Measurements from ENCODE around the gene COG8.
"Not testable (repeated sequence)": the region's sequence is repeated elsewhere in the genome, so short reads cannot be mapped to it uniquely, and the experiment has no call there.

The COG8 gene, protein sequence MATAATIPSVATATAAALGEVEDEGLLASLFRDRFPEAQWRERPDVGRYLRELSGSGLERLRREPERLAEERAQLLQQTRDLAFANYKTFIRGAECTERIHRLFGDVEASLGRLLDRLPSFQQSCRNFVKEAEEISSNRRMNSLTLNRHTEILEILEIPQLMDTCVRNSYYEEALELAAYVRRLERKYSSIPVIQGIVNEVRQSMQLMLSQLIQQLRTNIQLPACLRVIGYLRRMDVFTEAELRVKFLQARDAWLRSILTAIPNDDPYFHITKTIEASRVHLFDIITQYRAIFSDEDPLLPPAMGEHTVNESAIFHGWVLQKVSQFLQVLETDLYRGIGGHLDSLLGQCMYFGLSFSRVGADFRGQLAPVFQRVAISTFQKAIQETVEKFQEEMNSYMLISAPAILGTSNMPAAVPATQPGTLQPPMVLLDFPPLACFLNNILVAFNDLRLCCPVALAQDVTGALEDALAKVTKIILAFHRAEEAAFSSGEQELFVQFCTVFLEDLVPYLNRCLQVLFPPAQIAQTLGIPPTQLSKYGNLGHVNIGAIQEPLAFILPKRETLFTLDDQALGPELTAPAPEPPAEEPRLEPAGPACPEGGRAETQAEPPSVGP

DNA sequence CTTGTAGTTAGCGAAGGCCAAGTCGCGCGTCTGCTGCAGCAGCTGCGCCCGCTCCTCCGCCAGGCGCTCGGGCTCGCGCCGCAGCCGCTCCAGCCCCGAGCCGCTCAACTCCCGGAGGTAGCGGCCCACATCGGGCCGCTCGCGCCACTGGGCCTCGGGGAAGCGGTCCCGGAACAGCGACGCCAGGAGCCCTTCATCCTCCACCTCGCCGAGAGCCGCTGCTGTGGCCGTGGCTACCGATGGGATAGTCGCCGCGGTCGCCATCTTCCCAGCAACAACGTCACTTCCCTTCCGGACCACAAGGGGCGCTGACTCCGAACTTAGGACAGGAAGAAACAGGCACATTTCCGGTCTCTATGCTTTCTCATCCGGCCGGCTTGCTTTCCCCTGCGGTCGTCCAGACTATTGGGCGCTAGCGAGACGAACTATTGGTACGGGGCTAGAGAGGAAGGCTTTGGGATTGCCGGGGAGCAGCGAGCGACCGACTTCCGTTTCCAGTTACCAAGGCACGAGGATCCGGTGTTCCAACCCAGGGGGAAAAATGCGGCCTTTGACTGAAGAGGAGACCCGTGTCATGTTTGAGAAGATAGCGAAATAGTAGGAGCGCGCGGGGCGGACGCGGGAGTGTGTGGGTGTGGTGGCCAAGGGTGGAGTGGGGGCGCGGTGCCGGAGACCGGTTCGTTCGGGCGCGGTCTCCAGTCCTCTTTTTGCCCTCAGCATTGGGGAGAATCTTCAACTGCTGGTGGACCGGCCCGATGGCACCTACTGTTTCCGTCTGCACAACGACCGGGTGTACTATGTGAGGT lies at the start of gene COG8, which contains the start of gene NIP7:
COG8 (minus strand) TSS at position 276 of the 806 bp plus-strand sequence; CDS start at position 264, 12 bp downstream.
NIP7 (plus strand) TSS at position 484 of the 806 bp plus-strand sequence; CDS start at position 542, 58 bp downstream.
- peak; percentile 92 to 98 for DNase-seq

DNA sequence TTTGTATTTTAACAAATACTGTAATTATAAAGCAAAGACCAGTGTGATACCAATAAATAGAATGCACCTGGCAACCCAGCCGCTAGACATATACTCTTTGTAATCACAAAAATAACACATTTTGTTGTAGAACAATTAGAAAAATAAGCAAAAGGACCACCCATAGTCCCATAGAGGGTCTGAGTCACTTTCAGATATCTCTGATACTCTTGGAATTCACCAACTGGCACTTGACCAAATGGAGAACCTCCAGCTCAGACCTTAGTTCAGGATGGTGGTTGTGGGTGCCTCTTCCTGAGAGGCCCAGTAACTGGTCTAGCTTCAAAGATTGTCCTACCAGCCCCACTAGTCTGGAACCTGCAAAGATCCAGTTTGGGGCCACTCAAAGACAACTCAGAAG lies 47.2 kb upstream of the COG8 start:
- no peak for DNase-seq

DNA sequence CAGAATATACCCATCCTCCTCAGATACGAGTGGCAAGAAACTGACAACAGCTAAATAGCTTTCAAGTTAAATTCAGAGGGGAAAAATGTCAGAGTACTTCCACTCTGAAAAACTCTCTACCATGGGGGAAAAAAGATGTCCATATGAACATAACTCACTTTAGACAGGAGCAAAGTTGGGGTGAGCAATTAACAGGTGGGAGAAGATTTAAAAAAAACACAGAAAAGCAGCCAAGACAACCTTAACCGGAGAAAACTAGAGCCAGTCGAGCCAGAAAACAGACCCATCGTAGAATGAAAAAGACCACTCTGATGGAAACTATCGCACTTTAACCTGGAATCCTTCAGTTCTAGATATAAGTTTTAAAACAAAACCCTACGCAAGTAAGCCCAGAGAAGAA lies 45.6 kb upstream of the COG8 start:
- DNase-seq, result no peak

DNA sequence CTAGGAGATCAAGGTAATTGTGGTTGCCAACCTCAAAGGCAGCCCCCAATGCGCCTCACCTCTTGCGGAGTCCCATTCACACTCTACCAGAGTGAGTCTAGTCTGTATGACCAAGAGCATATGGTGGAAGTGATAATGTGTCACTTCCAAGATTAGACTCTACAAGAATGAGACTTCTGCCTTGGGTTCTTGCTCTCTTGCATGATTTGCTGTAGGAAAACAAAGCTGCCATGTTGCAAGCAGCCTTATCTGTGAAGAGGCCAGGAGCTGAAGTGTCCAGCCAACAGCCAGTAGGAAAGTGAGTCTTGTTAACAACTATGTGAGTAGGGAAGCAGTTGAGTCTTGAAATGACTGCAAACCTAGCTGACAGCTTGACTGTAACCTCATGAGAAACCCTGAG lies 43.1 kb upstream of the COG8 start:
- no peak for DNase-seq

DNA sequence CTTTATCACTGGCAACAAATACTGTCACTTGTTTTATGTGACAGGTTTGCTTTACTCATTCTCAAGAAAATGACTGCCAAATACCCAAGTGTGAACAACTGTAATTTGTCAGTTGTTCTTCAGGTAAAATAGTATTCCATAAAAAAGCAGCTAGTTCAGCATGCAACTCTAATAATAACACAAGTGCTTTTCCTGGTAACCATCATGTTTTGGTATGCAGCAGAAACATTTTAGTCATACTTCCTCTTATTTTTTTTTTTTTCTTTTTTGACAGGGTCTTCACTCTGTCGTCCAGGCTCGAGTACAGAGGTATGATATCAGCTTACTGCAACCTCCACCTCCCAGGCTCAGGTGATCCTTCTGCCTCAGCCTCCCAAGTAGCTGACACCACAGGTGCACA lies 41.9 kb upstream of the COG8 start:
- DNase-seq, result no peak

DNA sequence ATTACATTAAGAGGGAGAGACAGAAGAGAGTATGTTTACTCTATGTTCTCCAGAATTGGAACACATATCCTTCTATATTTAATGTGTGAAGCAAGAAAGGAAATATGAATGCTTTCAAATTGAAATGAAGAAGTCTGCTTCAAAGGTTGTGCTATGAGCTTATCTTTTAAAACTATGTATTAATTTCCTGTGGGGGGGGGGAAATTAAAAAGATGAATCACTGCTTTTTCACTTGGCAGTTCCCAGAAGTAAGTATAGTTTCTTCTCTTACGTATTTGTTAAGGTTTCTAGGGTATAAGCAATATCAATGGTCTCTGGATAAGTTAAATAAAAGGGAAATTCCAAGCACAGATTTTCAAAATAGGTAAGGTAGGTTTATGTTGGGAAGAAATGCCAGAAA lies 39.4 kb upstream of the COG8 start:
- DNase-seq, result no peak

DNA sequence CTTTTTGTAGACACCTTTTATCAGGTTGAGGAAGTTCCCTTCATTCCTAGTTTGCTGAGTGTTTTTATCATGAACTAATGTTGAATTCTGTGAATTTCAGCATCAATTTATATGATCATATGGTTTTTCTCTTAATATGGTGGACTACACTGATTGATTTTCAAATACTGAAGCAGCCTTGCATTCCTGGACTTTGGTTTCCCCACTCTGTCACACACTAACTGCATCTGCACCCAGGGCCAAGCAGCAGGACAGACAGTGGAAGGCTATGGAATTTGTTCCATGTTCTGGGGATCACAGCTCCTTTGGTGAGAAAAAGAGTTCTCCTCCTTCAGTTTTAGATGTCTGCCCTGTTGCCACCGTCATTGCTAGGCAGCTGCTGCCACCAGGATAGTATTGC lies 38.7 kb upstream of the COG8 start:
- DNase-seq, result no peak

DNA sequence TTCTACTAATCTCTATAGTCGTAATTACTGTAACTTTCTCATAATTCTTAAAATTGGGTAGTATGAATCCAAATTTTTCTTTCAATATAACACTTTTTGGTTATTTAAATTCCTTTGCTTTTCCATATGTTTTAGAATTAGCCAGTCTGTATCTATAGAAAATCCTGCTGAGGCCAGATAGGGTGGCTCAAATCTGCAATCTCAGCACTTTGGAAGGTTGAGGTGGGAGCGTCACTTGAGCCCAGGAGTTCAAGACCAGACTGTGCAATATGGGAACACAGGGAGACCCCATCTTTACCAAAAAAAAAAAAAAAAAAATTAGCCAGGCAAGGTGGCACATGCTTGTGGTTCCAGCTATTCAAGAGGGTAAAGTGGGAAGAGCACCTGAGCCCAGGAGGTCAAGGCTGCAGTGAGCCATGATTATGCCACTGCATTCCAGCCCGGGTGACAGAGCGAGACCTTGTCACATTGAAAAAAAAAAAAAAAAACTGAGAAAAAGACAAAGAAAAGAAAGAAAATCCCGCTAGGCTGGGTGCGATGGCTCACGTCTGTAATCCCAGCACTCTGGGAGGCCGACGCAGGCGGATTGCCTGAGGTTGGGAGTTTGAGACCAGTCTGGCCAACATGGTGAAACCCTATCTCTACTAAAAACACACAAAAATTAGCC lies 37.2 kb upstream of the COG8 start:
- DNase-seq, result no peak

DNA sequence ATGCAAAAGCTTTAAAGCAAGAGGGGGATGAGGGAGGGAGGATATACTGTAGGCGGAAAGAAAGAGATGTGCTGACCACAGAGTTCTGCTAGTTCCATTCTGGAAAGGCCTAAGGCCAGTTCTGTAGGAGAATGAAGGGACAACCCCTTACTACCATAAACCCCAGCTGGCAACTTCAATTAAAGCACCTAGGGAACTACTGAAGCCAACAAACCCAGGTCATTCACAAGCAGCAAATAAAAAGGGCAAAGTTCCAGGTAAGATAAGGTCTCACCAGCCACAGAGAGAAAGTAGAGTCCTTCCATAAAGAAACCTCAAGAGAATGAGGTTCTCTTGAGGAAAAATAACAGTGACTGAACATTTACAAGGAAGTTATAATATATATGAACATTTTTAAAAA lies 33.7 kb upstream of the COG8 start:
- no peak for DNase-seq

DNA sequence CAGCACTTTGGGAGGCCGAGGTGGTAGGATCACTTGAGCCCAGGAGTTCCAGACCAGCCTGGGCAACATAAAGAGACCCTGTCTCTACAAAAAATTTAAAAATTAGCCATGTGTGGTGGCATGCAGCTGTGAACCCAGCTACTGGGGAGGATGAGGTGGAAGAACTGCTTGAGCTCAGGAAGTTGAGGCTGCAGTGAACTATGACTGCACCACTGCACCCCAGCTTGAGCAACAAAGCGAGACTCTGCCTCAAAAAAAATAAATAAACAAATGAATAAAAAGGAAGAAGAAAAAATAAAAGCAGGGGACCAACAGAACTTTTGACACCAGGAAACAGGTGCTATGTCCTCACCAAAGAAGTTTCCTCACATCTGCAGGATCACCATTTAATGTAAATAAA lies 32.2 kb upstream of the COG8 start:
- DNase-seq, result no peak

DNA sequence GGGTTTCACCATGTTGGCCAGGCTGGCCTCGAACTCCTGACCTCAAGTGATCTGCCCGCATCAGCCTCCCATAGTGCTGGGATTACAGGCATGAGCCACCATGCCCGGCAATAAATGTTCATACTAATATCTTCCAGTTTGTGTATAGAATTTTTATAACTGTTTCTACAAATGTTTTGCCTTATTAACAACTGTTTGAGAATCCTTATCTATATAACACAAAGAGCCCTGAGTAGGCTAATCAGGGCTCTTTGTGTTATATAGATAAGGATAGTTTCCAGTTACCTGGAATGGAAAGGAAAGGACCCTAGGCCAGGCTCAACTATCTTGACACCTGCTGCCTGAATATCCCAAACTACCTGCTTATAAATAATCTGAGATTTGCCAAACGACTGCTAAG lies 29.5 kb upstream of the COG8 start:
- DNase-seq, result no peak

DNA sequence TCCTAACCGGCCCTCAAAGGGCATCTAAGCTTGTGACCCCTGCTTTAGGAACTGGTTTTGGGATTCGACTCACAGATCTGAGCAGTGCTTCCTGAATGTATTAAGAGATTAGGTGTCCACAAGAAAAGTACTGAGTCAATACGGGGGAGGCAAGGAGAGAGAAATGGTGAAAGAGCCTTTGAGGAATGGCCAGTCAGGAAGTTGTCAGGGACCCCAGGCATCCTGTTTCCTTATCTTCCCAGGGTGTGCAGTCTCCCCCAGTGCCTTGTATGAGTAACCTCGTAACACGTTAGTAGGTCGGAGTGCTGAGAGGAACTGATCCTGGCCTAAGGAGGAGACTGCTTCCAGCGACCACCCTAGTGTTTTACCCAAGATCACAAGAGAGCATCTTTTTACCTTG lies 28.6 kb upstream of the COG8 start:
- DNase-seq, result no peak

DNA sequence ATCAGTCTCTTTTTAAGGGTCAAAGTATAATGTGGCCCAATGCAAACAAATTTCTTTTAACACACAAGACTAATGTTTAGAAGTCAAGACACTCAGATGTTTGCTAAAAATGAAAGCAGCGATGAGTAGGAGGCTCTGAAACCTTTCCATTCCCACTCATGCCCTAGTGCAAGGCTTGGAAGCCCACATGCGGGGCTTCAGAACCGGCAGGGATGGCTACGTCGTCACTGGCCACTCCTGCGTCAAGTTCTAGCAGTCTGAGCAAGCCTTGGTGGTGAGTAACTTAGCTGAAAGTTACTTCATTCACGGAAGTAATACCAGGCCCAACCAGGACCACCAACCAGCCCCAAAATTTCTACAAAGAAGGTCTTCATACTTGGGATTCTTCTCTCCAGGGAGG lies 27.1 kb upstream of the COG8 start:
- no peak for DNase-seq

DNA sequence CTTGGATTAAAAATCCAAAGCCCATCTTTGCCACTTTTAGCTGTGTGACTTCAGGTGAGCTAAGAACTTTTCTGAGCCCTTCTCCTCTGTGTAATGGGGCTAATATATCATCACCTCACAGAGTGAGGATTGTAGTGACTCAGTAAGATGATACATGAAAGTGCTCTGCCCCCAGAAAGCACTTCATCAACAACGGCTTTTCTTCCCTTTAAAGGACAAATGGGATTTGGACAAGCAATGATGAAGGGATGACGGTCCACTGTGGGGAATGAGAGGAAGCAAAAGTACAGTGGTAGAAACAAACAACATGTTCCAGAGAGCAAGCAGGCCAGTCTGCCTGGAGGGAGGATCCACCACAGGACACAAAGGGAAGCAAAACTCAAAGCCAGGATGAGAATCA lies 26.5 kb upstream of the COG8 start:
- DNase-seq, result no peak

DNA sequence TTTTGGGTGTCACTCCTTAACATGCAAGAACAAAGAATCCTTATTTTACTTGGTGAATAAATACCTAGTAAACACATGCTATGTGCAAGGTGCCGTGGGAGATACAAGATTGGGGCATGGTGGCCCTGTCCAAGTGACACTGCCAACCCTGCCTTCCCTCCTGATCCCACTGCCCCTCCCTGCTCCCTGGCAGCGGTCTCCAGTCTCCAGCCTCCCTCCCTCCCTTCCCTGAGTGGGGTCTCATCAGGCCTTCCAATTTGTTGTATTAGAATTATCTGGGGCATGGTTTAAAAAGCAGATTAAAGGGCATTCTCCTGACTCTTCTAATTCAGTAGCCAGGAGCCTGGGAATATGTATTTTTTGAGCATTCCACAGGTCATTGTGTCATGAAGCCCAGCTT lies 24.7 kb upstream of the COG8 start:
- no peak for DNase-seq

DNA sequence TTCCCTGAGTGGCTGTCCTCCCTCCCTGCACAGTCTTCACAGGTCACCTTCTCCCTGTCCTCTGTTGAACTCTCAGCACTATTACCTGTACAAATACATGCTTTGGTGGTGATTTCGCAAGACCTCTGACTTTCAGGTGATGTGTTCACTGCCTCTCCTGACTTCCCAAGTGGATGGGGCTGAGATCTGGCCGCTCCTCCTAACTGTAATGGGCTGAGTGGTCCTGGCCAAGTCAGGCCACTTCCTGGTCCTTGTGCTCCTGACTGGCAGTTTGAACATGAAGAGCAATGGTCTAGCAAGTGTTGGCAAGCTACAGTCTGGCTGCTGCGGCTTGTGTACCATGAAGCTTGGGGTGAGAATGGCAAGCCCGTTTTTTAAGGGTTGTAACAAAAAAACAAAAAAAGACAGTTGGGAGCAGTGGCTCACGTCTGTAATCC lies 23.9 kb upstream of the COG8 start:
- DNase-seq, result no peak

DNA sequence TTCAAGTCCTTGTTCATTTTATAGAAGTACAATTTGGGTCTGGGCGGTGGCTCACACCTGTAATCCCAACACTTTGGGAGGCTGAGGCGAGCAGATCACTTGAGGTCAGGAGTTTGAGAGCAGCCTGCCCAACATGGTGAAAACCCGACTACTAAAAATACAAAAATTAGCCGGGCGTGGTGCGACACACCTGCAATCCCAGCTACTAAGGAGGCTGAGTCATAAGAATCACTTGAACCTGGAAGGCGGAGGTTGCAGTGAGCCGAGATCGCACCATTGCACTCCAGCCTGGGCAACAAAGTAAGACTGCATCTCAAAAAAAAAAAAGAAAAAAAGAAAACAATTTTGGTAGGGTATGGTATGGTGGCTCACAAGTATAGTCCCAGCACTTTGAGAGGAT lies 20.7 kb upstream of the COG8 start:
- not testable (repeated sequence) for DNase-seq

DNA sequence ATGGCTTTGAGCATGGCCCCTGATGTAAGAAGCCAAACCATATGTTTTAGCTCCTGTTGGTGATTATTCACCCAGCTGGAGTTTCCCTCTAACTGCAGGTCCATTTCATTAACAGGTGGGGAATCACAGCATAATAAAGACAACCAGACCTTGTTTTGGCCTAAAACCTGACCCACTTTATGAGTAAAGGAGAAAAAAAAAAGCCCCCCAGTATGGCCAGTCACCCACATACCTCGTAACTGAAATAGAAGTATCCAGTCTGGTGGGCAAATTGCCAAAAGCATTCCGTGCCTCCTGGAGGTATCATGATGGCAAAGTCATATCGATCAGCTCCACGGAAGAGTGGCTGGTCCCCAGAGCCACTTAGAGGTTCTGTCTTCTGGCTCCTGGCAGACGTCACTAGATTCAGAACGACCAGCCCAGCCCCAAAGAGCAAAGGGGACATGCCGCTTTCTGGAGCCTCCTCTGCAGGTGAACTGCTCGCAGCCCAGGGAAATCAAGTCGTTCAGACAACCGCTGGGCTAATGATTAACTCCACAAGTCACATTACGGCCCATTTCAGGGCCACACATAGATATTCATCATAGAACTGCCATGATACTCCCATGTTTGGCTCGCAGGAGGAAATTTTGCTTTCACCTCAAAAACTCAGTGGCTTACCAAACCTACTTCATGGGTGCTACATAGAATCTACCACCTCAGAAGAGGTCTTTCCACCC lies 12.1 kb upstream of the COG8 start, which contains the start of gene TMED6:
TMED6 (minus strand) TSS at position 478 of the 719 bp plus-strand sequence; CDS start at position 445, 33 bp downstream.
- no peak for DNase-seq

DNA sequence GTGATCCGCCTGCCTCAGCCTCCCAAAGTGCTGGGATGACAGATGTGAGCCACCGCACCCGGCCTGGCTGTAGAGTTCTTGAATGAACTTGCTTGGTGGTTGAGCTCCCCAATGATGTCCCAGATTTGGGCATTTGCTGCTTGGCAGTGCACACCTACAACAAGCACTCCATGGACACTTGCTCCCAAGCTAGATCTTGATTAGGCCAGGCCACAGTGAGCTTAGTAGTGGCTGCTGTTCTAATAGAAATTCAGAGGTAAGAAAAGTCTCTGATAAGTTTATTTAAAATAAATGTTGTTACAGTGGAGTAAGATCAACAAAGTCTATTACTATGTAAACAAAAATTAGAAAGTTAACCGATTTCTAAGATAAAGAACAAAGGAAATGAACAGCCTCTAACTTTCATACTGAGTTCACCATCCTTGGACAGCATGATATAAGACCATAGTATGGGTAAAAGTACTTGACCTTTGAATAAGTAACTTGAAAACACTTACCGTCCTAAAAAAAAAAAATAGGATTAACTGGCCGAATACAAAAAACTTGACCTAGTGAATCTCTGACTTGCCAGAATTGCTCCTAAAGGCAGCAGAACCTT lies 11.3 kb upstream of the COG8 start:
- DNase-seq, result no peak

DNA sequence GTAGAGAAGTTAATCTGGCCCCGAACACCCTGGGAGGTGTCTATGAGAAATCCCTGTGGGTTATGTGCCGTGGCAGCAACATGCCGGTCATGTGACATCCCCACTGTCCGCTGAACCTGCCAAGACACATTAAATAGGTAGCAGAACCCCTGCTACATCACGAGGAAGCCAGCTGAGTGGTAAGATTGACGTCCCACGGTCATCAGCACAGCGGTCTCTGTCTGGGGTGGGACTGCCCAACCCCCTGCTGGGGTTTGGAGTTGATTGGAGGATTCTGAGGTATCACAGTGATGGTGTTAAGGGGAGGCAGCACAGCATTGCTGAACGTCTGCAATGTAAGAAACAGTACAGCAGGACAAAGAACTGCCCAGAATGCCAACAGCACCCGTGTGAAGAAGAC lies 10.2 kb upstream of the COG8 start:
- DNase-seq, result no peak

DNA sequence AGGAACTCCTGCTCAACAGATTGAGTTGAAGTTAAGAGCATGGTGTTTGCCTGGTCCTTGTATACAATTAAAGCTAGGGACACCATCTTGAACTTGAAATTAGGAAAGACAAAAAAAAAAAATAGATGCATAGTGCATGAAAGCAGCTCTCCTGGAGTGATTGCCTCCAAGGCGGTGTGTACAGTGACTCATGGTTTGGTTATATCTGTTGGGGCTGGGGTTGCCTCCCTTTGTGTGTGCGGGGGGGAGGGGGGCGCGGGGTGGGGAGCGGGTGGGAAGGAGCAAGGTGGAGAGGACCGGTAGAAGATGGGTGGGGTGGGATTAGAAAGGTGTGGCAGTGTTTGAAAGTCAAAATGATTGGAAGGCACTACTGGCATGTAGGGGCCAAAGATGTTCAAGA lies 8.9 kb upstream of the COG8 start:
- DNase-seq, result no peak

DNA sequence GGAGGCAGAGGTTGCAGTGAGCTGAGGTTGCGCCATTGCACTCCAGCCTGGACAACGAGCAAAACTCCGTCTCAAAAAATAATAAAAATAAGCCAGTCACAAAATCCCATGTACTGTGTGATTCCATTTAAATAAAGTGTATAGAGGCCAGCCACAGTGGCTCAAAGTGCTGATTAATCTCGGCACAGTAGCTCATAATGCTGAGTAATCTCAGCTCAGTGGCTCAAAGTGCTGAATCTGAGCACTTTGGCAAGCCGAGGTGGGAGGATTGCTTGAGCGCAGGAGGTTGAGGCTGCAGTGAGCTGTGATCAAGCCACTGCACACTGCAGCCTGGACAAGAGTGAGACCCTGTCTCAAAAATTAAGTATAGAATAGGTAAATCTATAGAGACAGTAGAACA lies 7.3 kb upstream of the COG8 start:
- DNase-seq, result no peak
